ENCODE measurements around the gene NR2F2. TPM values are rescaled to one million over a fixed set of nuclear protein-coding genes. Genes with fewer than 3 reads are reported as not detected.

The NR2F2 gene
- total and polyA plus RNA-seq, 10 donors = 18.6 to 256 (median 111) TPM

- Histone ChIP-seq H3K27ac (peak overlapping the region; percentile 61 to 93 (median 90)), H3K4me3 (peak overlapping the region in 1 of 8 donors; percentile 51), H3K9me3 (no peaks in the 10 kb centered on the region), H3K36me3 (no peaks in the 10 kb centered on the region), H3K27me3 (replicated peaks in 1 of 7) (peaks cover 0 to 99% (median 52%) of the 10 kb centered on the region in 7 donors), H3K4me1 (peaks cover 7 to 96% (median 44%) of the 10 kb centered on the region in 6 donors)
- WGBS, 5 donors = 9 to 12% (median 9%) methylated on average over 7 of the region's 7 CpGs
- intact Hi-C loops (cut with DNase I; ENCODE audit: low total_unique reads) = loop anchor here (10.0 kb wide), 1 partner anchor 885 kb away; no protein-coding TSS in a partner anchor
- TF ChIP-seq POLR2AphosphoS5 (IDR thresholded peaks at IDR 0.05) (no peak), POLR2A (IDR thresholded peaks at IDR 0.05) (no peak)
- TF ChIP-seq, protein P1, sequence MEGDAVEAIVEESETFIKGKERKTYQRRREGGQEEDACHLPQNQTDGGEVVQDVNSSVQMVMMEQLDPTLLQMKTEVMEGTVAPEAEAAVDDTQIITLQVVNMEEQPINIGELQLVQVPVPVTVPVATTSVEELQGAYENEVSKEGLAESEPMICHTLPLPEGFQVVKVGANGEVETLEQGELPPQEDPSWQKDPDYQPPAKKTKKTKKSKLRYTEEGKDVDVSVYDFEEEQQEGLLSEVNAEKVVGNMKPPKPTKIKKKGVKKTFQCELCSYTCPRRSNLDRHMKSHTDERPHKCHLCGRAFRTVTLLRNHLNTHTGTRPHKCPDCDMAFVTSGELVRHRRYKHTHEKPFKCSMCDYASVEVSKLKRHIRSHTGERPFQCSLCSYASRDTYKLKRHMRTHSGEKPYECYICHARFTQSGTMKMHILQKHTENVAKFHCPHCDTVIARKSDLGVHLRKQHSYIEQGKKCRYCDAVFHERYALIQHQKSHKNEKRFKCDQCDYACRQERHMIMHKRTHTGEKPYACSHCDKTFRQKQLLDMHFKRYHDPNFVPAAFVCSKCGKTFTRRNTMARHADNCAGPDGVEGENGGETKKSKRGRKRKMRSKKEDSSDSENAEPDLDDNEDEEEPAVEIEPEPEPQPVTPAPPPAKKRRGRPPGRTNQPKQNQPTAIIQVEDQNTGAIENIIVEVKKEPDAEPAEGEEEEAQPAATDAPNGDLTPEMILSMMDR (IDR thresholded peaks at IDR 0.05 in 8 of 11, conservative IDR thresholded peaks at IDR 0.05 in 3 of 11) = no peak
- DNase-seq = no peak
Measured at GRCh38 chr15:96349857-96350720, 19.6 kb downstream of the NR2F2 start.

DNA sequence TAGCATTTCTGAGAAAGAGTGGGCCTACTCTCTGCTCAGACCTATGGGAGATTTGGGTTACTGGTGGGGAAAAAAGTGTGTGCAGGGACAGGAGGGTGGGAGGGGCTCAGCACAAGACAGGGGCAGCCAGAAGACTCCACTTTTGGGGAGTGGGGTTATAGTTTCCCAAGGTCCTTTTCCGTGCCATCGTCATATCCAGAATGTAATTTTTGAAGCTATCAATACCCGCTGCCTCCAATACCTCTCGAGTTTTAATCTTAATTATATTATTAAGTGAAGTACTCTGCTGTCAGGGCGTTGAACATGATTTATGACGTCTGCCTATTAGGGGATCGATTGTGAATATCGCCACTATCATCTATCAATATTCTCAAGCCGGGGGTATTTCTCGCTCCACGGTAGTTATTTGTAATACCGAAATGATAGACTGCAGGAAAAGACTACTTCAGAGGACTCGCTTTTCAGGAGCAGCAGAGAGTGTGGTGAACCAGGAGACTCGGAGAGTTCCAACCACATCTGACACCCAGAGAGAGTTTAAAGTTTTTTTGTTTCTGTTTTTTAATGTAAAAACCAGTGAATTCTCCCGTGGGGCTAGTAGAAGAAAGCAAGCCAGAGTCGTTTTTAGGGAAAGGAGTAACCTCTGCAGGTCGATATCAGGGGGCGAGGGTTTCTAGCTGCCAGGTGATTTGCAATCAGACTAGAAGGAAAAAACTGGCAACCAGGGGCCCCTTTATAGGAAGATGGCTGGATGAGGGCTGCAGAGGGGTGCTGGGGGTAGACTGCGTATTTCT, 20.6 kb downstream of the NR2F2 start:
- H3K27ac ChIP-seq = peak overlapping the region; percentile 61 to 93 (median 90)
- WGBS, 5 donors = 8 to 12% (median 10%) methylated on average over 19 of the region's 19 CpGs
- no peak for TF ChIP-seq POLR2AphosphoS5 (IDR thresholded peaks at IDR 0.05)
- TF ChIP-seq, protein P1 (IDR thresholded peaks at IDR 0.05 in 8 of 11, conservative IDR thresholded peaks at IDR 0.05 in 3 of 11) = no peak
- no peak for TF ChIP-seq POLR2A (IDR thresholded peaks at IDR 0.05)
- no peaks in the 10 kb centered on the region for H3K36me3 ChIP-seq
- peaks cover 9 to 96% (median 48%) of the 10 kb centered on the region in 6 donors for H3K4me1 ChIP-seq
- H3K9me3 ChIP-seq = no peaks in the 10 kb centered on the region
- no peak for DNase-seq
- intact Hi-C loops (cut with DNase I; ENCODE audit: low total_unique reads) = loop anchor here (10.0 kb wide), 1 partner anchor 884 kb away; no protein-coding TSS in a partner anchor
- peaks cover 0 to 99% (median 51%) of the 10 kb centered on the region in 7 donors for H3K27me3 ChIP-seq (replicated peaks in 1 of 7)
- H3K4me3 ChIP-seq = peak overlapping the region in 5 of 8 donors; percentile 0 to 51 (median 7)

GRCh38 chr15:96351761-96352603, 21.5 kb downstream of the NR2F2 start:
- Histone ChIP-seq H3K9me3 (no peaks in the 10 kb centered on the region), H3K4me3 (peak overlapping the region in 5 of 8 donors; percentile 0 to 51 (median 7)), H3K27ac (peak overlapping the region; percentile 61 to 93 (median 90)), H3K27me3 (replicated peaks in 1 of 7) (peaks cover 0 to 99% (median 50%) of the 10 kb centered on the region in 7 donors), H3K4me1 (peaks cover 14 to 98% (median 56%) of the 10 kb centered on the region in 6 donors), H3K36me3 (no peaks in the 10 kb centered on the region)
- TF ChIP-seq, protein P1 (IDR thresholded peaks at IDR 0.05 in 8 of 11, conservative IDR thresholded peaks at IDR 0.05 in 3 of 11) = no peak
- TF ChIP-seq POLR2A (IDR thresholded peaks at IDR 0.05) (peak in 1 of 3 donors; percentile 40), POLR2AphosphoS5 (IDR thresholded peaks at IDR 0.05) (peak; percentile 70 to 88 (median 86))
- intact Hi-C loops (cut with DNase I; ENCODE audit: low total_unique reads) = loop anchor here (10.0 kb wide), 1 partner anchor 883 kb away; no protein-coding TSS in a partner anchor
- DNase-seq = peak; percentile 84
- 4 to 6% (median 5%) methylated on average over 25 to 56 of the region's 56 CpGs for WGBS, 5 donors

Measured in spleen (tissue), 11 donors.